ENCODE data around the gene TRAPPC11.
A peak's percentile ranks its signal among the peaks of the same experiment; 100 is the strongest.

Gene TRAPPC11

GRCh38 chr4:183639291-183639690, 19.8 kb upstream of the TRAPPC11 start:
- H3K9me2 ChIP-seq (ENCODE audit: low read depth, low read length), result no peaks in the 10 kb centered on the region
- H3K36me3 ChIP-seq (ENCODE audit: insufficient read depth, low read length), result peaks cover 20% of the 10 kb centered on the region
- no peaks in the 10 kb centered on the region for H3K27me3 ChIP-seq (ENCODE audit: insufficient read depth, low read length)
- no peaks in the 10 kb centered on the region for H3F3A ChIP-seq (ENCODE audit: insufficient read depth, low read length)
- no peak overlapping the region for H2AFZ ChIP-seq (ENCODE audit: low read length)
- H3K4me1 ChIP-seq (ENCODE audit: insufficient read depth, low read length, severe bottlenecking), result no peaks in the 10 kb centered on the region
- H3K79me2 ChIP-seq (ENCODE audit: insufficient read depth, low read length), result no peaks in the 10 kb centered on the region
- no peaks in the 10 kb centered on the region for H4K20me1 ChIP-seq (ENCODE audit: insufficient read depth, low read length)
- H3K4me3 ChIP-seq (ENCODE audit: low read depth, low read length, poor library complexity, severe bottlenecking), result no peak overlapping the region
- H3K27ac ChIP-seq (ENCODE audit: low read depth, low read length, poor library complexity, severe bottlenecking), result no peak overlapping the region
- H3K4me2 ChIP-seq (ENCODE audit: low read length), result no peak overlapping the region
- TF ChIP-seq EZH2 (IDR thresholded peaks at IDR 0.05; ENCODE audit: borderline replicate concordance, low read length), result no peak
- TF ChIP-seq CTCF (IDR thresholded peaks at IDR 0.05; ENCODE audit: low read length), result no peak
- H3K9me3 ChIP-seq (ENCODE audit: low read length), result no peaks in the 10 kb centered on the region
- H3K9ac ChIP-seq (ENCODE audit: low read length), result no peak overlapping the region

GRCh38 chr4:183645326-183645725, 13.8 kb upstream of the TRAPPC11 start:
- H3K27me3 ChIP-seq (ENCODE audit: insufficient read depth, low read length), result no peaks in the 10 kb centered on the region
- no peak overlapping the region for H3K9ac ChIP-seq (ENCODE audit: low read length)
- no peaks in the 10 kb centered on the region for H3F3A ChIP-seq (ENCODE audit: insufficient read depth, low read length)
- no peaks in the 10 kb centered on the region for H3K79me2 ChIP-seq (ENCODE audit: insufficient read depth, low read length)
- no peaks in the 10 kb centered on the region for H3K4me1 ChIP-seq (ENCODE audit: insufficient read depth, low read length, severe bottlenecking)
- no peak overlapping the region for H2AFZ ChIP-seq (ENCODE audit: low read length)
- no peak for TF ChIP-seq EZH2 (IDR thresholded peaks at IDR 0.05; ENCODE audit: borderline replicate concordance, low read length)
- TF ChIP-seq CTCF (IDR thresholded peaks at IDR 0.05; ENCODE audit: low read length), result no peak
- H3K27ac ChIP-seq (ENCODE audit: low read depth, low read length, poor library complexity, severe bottlenecking), result no peak overlapping the region
- H3K9me3 ChIP-seq (ENCODE audit: low read length), result no peaks in the 10 kb centered on the region
- no peaks in the 10 kb centered on the region for H3K9me2 ChIP-seq (ENCODE audit: low read depth, low read length)
- no peak overlapping the region for H3K4me2 ChIP-seq (ENCODE audit: low read length)
- H4K20me1 ChIP-seq (ENCODE audit: insufficient read depth, low read length), result no peaks in the 10 kb centered on the region
- H3K4me3 ChIP-seq (ENCODE audit: low read depth, low read length, poor library complexity, severe bottlenecking), result no peak overlapping the region
- H3K36me3 ChIP-seq (ENCODE audit: insufficient read depth, low read length), result peaks cover 76% of the 10 kb centered on the region

- Histone ChIP-seq H3K36me3 (ENCODE audit: insufficient read depth, low read length) (peaks cover 29% of the 10 kb centered on the region), H3K9me3 (ENCODE audit: low read length) (no peaks in the 10 kb centered on the region), H3K4me1 (ENCODE audit: insufficient read depth, low read length, severe bottlenecking) (peaks cover 25% of the 10 kb centered on the region), H4K20me1 (ENCODE audit: insufficient read depth, low read length) (no peaks in the 10 kb centered on the region), H3K27ac (ENCODE audit: low read depth, low read length, poor library complexity, severe bottlenecking) (no peak overlapping the region), H3K27me3 (ENCODE audit: insufficient read depth, low read length) (no peaks in the 10 kb centered on the region), H3F3A (ENCODE audit: insufficient read depth, low read length) (no peaks in the 10 kb centered on the region), H2AFZ (ENCODE audit: low read length) (no peak overlapping the region), H3K4me3 (ENCODE audit: low read depth, low read length, poor library complexity, severe bottlenecking) (peak overlapping the region; percentile 81), H3K9ac (ENCODE audit: low read length) (peak overlapping the region; percentile 80), H3K9me2 (ENCODE audit: low read depth, low read length) (no peaks in the 10 kb centered on the region), H3K79me2 (ENCODE audit: insufficient read depth, low read length) (peaks cover 29% of the 10 kb centered on the region), H3K4me2 (ENCODE audit: low read length) (peak overlapping the region; percentile 77)
- TF ChIP-seq CTCF (IDR thresholded peaks at IDR 0.05; ENCODE audit: low read length), result no peak
Observed at GRCh38 chr4:183657564-183657963, 1.5 kb upstream of the TRAPPC11 start.
